ENCODE measurements around the gene SLC12A9.
A peak's percentile ranks its signal among the peaks of the same experiment; 100 is the strongest.

SLC12A9 gene

DNA sequence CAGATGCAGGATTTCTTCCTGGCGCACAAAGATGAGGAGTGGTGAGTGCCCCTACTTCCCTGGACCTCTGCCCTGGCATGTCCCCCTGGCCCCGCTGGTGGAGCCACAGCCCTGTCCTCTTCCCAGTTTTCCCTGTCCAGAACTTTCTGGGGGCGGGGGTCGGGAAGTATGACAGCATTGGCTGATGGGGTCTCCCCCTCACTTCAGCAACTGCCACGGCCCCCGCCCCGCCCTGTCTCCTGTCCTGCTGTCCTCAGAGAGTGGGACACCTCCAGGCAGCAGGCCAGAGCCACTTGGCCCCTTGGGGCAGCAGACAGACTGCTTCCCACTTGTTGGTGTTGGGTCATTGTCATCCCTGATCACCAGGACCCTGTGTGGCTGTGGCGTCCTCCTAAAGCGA lies 29.7 kb downstream of the SLC12A9 start:
- no peak for FAIRE-seq
- no peak for DNase-seq (ENCODE audit: insufficient read length, low spot score)

- FAIRE-seq = no peak
- no peak for DNase-seq (ENCODE audit: insufficient read length, low spot score)
Observed at GRCh38 chr7:100882785-100883526, 30.4 kb downstream of the SLC12A9 start.

GRCh38 chr7:100884736-100885439 lies 32.4 kb downstream of the SLC12A9 start:
- DNase-seq (ENCODE audit: insufficient read length, low spot score) (no peak), FAIRE-seq (no peak)

DNA sequence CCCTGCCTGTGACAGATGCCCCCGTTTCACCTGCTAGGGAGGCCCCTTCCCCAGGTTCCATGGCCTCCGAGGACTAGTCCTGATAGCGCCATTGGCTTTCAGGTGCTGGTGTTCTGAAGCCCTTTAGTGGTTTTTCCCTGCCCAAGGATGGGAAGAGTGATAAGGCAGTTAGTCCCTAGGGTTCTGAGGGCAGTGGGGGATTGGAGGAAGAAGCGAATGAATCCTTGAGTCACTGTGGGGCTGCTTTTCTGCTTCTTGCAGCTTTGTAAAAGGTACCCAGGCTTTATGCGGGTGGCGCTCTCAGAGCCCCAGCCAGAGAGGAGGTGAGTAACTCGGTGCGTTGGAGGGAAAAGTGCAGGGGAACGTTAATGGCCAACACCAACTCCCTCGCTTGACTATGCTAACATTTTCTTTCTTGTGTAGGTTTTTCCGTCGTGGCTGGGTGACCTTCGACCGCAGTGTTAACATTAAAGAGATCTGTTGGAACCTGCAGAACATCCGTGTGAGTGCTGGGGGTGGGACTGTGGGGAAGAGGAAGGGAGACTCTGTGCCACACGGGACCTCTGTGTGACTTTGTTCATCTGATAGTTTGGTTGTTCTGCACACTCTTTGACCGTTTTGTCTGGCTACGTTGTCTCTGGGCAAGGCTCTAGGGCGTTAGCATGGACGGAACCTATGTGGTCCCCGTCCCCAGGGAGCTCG lies 33.1 kb downstream of the SLC12A9 start:
- DNase-seq (ENCODE audit: insufficient read length, low spot score) (no peak), FAIRE-seq (no peak)

GRCh38 chr7:100886142-100886935 lies 33.8 kb downstream of the SLC12A9 start:
- FAIRE-seq = no peak

GRCh38 chr7:100886936-100887515 lies 34.5 kb downstream of the SLC12A9 start:
- no peak for FAIRE-seq
- no peak for DNase-seq (ENCODE audit: insufficient read length, low spot score)

More at GRCh38 chr7:100886142-100886935, 33.8 kb downstream of the SLC12A9 start:
- no peak for DNase-seq (ENCODE audit: insufficient read length, low spot score)

DNA sequence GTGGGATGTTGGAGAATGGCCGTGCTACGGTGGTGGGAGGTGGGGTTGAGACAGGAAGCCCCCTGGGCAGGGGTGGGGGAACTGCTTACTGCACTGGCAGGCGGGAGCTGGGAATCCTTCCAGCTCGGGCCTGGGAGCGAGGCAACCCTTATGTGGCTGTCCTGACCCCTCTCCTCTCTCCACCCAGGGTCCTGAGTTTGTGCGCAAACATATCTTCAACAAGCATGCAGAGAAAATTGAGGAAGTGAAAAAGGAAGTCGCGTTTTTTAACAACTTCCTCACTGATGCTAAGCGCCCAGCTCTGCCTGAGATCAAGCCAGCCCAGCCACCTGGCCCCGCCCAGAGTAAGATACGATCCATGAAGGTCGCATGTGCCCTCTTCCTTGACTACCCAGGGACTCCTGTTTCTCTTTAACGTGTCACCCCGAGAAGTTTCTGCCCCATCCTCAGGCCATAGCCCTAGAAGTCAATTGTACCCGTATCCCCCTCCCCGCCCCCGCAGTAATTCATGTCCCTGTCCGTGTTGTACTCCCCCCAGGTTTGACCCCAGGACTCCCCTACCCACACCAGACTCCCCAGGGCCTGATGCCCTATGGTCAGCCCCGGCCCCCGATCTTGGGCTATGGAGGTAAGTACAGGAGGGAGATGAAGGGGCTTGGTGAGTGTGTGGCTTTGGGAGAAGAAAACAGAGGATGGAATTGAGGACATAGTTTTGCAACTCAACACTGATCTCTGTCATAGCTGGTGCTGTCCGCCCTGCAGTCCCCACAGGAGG lies 35.2 kb downstream of the SLC12A9 start:
- FAIRE-seq = peak; percentile 98
- DNase-seq (ENCODE audit: insufficient read length, low spot score) = peak; percentile 93

GRCh38 chr7:100888291-100888987 lies 35.9 kb downstream of the SLC12A9 start:
- DNase-seq (ENCODE audit: insufficient read length, low spot score) = no peak
- FAIRE-seq = peak; percentile 62

DNA sequence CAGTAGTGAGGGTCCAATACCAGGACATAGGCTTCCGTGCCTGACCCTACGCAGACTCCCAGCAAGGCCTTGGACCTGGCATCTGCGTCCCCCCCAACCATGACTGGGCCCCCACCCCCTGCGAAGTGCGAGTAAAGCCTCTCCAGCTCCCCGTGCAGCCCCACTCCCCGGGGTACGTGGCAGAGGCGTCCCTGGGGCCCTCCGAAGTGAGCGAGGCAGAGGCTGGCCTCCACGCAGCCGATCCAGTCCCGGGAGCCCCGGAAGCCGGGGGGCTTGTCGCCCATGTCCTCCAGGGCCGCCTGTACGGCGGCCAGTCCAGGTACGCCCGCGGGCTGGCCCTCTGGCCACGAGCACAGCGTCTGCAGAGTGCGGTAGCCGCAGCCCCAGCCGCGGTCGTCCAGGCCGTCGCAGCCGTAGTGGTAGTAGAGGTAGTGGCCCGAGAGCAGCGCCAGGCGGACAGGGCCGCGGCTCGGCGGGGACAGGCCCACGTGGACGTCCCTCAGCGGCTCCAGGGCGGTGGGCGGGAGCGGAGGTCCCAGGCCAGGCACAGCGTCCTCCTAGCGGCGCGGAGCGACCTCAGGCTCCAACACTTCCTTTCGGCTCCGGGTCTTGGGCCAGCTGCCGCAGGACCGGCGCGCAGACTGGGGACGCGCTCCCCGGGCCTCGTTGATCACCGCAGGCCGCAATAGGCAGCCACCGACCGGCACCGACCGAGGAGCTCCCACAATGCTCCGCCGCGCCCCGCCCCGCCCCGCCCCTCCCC lies 36.7 kb downstream of the SLC12A9 start, which contains the start of gene UFSP1:
TSS of gene UFSP1 (minus strand) at position 728 of the 763 bp plus-strand sequence. CDS start at position 284, 444 bp downstream.
- FAIRE-seq (peak; percentile 11), DNase-seq (ENCODE audit: insufficient read length, low spot score) (no peak)

DNA sequence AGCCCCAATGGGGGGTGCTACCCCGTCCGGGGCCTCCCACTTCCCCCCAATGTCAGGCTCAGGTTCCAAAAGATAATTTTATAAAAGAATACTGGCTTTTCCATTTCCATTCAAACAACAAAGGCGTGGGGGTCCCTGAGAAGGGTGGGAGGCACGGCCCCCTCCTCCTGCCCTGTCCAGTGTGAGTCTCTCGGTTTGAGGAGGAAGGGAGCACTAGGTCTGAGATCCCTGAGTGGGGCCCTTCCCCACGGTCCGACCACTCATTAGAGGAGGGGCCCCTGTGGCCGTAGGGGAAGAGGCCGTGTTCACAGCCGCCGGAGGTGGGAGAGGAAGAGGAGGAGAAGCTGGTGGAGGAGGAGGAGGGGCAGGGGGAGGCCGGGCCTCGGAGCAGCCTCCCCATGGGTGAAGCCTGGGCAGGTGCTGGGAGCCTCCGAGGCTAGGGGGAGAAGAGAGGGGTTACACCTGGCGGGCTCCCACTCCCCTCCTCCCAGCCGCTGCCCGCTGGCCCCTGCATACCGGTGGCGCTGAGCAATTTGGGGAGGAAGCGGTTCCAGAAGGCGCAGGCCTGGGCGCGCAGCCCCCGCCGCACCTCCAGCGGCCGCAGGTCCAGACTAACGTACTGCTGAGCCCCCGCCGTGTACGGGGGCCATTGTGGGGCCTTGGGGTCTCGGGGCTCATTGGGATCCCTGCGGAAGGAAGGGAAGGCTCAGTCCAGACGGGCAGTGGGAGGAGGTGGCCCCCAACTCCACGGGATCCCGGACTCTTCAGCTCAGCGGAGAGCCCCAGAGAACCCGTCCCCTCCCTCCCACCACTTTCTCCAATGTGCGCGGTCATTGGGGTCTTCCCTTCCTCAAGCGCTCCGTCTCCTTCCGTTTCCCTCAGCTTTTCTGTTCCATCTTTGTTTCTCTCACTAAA lies 38.4 kb downstream of the SLC12A9 start:
- peak; percentile 21 for FAIRE-seq
- no peak for DNase-seq (ENCODE audit: insufficient read length, low spot score)

DNA sequence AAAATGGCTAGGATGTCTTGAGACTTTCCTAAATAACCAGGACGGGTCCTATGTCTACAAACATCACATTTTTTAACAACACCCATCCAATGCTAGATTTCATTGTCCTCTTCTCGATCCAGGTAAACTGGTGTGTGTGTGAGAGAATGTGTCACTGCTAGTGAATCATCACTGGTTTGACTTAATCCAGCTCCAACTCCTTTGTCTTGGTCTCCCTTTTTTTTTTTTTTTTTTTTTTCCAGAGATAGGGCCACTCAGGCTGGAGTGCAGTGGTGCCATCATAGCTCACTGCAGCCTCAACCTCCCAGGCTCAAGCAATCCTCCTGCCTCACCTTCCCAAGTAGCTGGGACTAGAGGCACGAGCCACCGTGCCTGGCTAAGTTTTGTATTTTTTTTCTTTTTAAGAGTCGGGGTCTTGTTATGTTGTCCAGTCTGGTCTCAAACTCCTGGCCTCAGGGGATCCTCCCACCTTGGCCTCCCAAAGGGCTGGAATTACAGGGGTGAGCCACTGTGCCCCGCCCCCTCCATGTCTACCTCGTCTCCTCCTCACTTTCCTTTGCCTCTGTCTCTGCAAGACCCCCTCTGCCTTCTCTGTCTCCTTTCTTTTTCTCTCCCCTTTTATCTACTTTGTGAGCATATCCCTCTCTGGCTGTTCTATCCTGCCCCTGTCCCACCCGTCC lies 39.2 kb downstream of the SLC12A9 start:
- DNase-seq (ENCODE audit: insufficient read length, low spot score) (no peak), FAIRE-seq (no peak)

- DNase-seq (ENCODE audit: insufficient read length, low spot score) (no peak), FAIRE-seq (no peak)
Observed at GRCh38 chr7:100892364-100893317, 40.1 kb downstream of the SLC12A9 start.

- no peak for DNase-seq (ENCODE audit: insufficient read length, low spot score)
- no peak for FAIRE-seq
Observed at GRCh38 chr7:100893318-100893895, 40.9 kb downstream of the SLC12A9 start.

- no peak for FAIRE-seq
- no peak for DNase-seq (ENCODE audit: insufficient read length, low spot score)
Observed at GRCh38 chr7:100893910-100894721, 41.6 kb downstream of the SLC12A9 start.

All from GM19239 (cell line).